LNCAP (cell line): ENCODE data around the gene CEACAM18.

ENCODE experiments used
- CTCF ChIP-seq: fragments of 450-650 bp; IDR thresholded peaks from 2 replicates; pipeline ENCODE4 v1.5.1; 2017; ENCODE audit warnings: mild to moderate bottlenecking

The CEACAM18 gene

GRCh38 chr19:51473009-51473707, 5.2 kb upstream of the CEACAM18 start:
- TF ChIP-seq CTCF: peak; percentile 91

GRCh38 chr19:51476164-51476563, 2.2 kb upstream of the CEACAM18 start:
- no peak for TF ChIP-seq CTCF

- no peak for TF ChIP-seq CTCF
Measured at GRCh38 chr19:51477344-51477743, 995 bp upstream of the CEACAM18 start.

DNA sequence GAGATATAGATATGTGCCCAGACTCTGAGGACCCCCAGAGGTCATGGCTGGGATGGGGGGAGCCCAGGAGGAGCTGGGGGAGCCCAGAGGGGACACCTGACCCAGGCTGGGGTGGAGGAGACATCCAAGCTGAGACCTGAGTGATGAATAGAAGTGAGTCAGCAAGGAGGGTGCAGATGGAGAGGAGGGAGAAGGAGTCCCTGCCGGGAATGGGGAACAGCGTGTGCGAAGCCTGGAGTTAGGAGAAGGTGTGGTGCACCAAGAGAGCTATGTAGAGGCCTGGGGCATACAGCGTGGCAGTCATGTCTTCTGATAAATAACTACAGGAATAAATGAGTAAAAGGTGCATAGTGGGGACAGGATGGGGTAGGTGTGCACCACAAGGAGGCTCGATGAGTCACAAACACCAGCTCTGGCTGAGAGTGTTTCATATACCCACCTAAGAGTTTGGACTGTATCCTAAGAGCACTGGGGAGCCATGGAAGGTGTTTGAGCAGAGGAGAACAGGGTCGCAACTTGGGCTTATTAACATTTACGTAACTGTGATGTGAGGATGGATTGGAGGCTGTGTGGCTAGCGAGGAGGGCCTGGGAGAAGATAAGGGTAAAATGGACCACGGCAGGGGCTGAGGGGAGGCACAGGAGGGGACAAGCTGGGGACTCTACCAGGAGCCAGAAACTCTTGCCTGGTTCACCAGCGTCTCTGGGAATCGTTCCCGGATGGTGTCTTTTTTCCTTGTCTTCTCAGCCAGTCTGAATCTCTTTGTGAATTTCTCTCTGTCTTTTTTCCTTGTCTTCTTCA, 1.4 kb downstream of the CEACAM18 start:
- TF ChIP-seq CTCF: no peak

DNA sequence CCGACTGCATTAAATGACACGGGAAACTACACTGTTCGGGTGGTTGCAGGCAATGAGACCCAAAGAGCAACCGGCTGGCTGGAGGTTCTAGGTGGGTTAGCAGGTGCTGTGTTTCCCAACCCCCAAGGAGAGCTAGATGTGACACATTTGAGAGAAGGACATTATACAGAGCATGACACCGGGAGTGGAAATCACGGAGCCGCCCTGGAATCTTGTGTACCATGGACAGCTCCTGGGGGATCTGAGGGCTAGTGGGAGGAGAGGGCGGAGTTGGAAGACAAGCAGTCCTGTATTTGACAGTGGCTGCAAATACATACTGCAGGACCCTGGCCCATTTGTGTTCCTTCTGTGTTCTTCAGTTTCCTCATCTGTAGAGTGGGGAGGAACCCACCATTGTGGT, 2.3 kb downstream of the CEACAM18 start:
- no peak for TF ChIP-seq CTCF

DNA sequence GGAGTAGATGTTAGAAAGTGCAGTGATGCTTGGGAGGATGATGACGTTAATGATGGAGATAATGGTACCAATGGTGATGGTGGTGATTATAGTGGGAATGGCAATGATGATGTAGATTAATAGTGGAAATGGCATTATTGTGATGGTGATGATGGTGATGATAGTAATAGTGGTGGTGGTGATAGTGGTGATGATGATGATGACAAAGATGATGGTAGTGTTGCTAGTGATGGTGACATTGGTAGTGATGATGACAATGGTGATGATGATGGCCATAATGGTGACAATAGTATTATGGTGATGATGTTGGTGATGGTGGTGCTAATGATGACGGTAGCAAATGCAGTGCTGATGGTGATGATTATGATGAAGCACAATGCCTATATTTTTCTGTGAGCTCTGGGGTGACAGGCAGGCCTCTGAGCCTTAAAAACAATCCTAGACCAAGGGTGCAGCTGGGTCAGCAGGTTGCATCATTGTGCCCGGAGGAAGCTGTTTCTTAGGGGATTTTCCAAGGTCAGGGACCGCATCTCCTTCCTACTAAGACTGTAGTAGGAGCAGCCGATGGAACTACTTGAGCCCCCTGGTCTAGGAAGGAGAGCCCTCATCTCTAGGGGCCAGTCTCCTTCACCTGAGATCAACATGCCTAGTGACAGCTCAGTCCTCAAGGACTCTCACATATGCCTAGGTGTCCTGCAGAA, 7.8 kb downstream of the CEACAM18 start:
- no peak for TF ChIP-seq CTCF

GRCh38 chr19:51488491-51488890, 10.2 kb downstream of the CEACAM18 start:
- no peak for TF ChIP-seq CTCF
